HFFc6 (cell line): ENCODE data around the gene CLSTN2. TPM values are rescaled to one million over a fixed set of nuclear protein-coding genes. Genes with fewer than 3 reads are reported as not detected.
A peak's percentile ranks its signal among the peaks of the same experiment; 100 is the strongest.

Experiments used
- DNase-seq: peaks from one replicate; pipeline ENCODE4 v3.0.0-alpha.2; 2018
- H3K27ac Mint-ChIP-seq: 2 replicates; pipeline ENCODE4 v1.8.0; 2020; ENCODE audit warnings: mild to moderate bottlenecking, mixed read lengths
- H3K27me3 Mint-ChIP-seq: 2 replicates; pipeline ENCODE4 v1.8.0; 2021; ENCODE audit warnings: mild to moderate bottlenecking, moderate library complexity, mixed read lengths; ENCODE audit not compliant: insufficient read depth
- H3K36me3 Mint-ChIP-seq: 2 replicates; pipeline ENCODE4 v1.8.0; 2021; ENCODE audit warnings: low read depth, mixed read lengths
- H3K4me1 Mint-ChIP-seq: 2 replicates; pipeline ENCODE4 v1.8.0; 2020; ENCODE audit warnings: low read depth, mixed read lengths
- H3K4me3 Mint-ChIP-seq: 2 replicates; pipeline ENCODE4 v1.8.0; 2020; ENCODE audit warnings: mild to moderate bottlenecking, moderate library complexity, mixed read lengths
- H3K9me3 Mint-ChIP-seq: 2 replicates; pipeline ENCODE4 v1.8.0; 2020; ENCODE audit warnings: mild to moderate bottlenecking, mixed read lengths
- total RNA-seq, 6 experiments: library from RNA; stranded (reverse); fragmentation: NEBNext Ultra II Directional; extraction: Animal tissue kit (Norgen Biotek cat#: 25700); gene quantifications; 2 replicates in 1 of 6; 3 replicates in 5 of 6; pipeline ENCODE4 v1.2.3, GENCODE V29; 2021
- TF ChIP-seq, protein P1 (sequence below): fragments of 200-600 bp; sonication (generic); IDR thresholded peaks from 2 replicates; pipeline ENCODE4 v1.5.0; 2021; ENCODE audit warnings: antibody characterized with exemption, mild to moderate bottlenecking

Gene CLSTN2
- total RNA-seq, 6 experiments from 2014 or later = 0.05 TPM; not detected in 5

DNA sequence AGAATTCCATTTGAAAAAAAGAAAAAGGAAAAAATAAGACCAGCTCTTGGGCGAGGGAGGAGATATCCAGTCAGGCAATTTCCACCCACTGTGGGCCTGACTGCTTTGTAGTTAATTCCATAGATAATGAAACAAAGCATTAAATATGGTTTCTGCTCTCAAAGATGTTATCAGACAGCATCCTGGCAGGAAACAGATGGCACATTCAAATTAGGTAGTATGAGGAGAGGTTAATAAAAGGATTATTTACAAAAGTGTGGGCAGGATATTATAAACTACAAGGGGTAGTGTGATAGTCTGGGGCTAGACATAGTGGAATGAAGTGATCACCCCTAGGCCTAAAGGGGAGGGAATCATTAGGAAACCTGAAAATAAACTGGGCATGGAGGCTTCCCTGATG lies 193.2 kb downstream of the CLSTN2 start:
- TF ChIP-seq, protein P1, sequence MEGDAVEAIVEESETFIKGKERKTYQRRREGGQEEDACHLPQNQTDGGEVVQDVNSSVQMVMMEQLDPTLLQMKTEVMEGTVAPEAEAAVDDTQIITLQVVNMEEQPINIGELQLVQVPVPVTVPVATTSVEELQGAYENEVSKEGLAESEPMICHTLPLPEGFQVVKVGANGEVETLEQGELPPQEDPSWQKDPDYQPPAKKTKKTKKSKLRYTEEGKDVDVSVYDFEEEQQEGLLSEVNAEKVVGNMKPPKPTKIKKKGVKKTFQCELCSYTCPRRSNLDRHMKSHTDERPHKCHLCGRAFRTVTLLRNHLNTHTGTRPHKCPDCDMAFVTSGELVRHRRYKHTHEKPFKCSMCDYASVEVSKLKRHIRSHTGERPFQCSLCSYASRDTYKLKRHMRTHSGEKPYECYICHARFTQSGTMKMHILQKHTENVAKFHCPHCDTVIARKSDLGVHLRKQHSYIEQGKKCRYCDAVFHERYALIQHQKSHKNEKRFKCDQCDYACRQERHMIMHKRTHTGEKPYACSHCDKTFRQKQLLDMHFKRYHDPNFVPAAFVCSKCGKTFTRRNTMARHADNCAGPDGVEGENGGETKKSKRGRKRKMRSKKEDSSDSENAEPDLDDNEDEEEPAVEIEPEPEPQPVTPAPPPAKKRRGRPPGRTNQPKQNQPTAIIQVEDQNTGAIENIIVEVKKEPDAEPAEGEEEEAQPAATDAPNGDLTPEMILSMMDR = no peak
- Mint-ChIP-seq H3K9me3 (peaks cover 10% of the 10 kb centered on the region), H3K36me3 (no peaks in the 10 kb centered on the region), H3K27me3 (no peaks in the 10 kb centered on the region), H3K4me3 (no peak overlapping the region), H3K4me1 (no peaks in the 10 kb centered on the region), H3K27ac (no peak overlapping the region)
- DNase-seq = no peak

DNA sequence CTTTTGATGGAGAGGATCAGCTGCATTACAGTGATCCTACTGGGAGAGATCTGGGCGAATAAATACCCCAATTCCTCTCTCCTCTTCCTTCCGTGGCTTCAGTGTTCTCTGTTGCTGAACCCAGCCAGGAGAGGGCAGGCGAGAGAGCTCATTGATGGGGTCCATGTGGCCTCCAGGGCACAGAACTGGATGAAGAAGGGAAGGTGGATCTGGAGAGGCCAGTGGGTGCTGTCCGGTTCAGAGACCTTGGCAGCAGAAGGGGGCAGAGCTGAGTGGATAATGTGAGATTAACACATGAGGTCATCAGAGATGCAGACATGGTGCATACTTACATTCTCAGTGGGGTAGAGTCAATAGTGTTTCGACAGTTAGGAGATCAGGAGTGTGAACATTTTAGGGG lies 193.6 kb downstream of the CLSTN2 start:
- no peak overlapping the region for H3K4me3 Mint-ChIP-seq
- peaks cover 10% of the 10 kb centered on the region for H3K9me3 Mint-ChIP-seq
- peak; percentile 1 for DNase-seq
- TF ChIP-seq, protein P1 = peak; percentile 32; the same call in 1 of the 2 replicates
- no peaks in the 10 kb centered on the region for H3K27me3 Mint-ChIP-seq
- no peak overlapping the region for H3K27ac Mint-ChIP-seq
- H3K4me1 Mint-ChIP-seq = no peaks in the 10 kb centered on the region
- H3K36me3 Mint-ChIP-seq = no peaks in the 10 kb centered on the region

DNA sequence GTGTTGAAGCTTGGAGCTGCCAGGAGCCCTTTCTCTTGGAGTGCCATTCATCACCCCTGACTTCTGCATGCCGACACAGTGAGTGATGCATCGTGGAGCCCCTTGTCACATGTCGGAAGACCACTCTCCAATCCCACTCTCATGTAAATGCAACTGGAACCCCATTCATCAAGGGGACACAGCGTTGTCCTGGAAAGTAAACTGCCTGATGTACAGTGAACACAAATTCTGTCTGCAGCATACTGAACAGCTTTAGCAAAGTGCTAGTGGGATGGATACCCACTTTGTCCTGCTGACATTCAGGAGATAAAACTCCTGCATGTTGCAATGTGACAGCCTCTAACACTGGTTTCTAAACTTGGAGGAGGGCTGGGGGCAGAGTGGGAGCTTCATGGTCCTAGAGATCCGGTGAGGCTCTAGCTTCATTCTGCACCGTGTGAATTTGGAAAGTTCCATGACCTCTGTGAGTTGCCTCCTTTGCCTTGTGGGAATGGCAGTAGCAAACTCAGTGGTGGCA lies 194.8 kb downstream of the CLSTN2 start:
- H3K27ac Mint-ChIP-seq = no peak overlapping the region
- no peaks in the 10 kb centered on the region for H3K36me3 Mint-ChIP-seq
- H3K9me3 Mint-ChIP-seq = peaks cover 15% of the 10 kb centered on the region
- no peaks in the 10 kb centered on the region for H3K27me3 Mint-ChIP-seq
- no peak overlapping the region for H3K4me3 Mint-ChIP-seq
- TF ChIP-seq, protein P1 = no peak
- H3K4me1 Mint-ChIP-seq = no peaks in the 10 kb centered on the region
- DNase-seq = no peak

DNA sequence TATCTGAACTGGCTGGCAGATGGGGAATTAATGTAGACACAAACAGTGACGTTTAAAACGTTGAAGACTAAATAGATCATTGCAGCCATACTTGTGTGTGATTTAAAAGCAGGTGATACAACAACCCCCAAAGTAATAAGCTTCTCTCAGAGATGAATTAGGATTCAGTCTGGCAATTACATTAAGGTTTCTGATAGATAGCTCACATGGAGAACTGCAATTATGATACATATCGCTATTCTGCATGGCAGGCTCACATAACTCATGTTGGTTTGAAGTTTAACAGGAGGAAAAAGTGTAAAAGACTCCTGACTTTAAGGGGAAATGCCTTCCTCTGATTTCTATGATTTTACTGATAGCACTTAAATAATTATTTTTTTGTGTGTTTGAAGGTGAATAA lies 196.9 kb downstream of the CLSTN2 start:
- Mint-ChIP-seq H3K9me3 (peaks cover 25% of the 10 kb centered on the region), H3K27me3 (no peaks in the 10 kb centered on the region), H3K36me3 (no peaks in the 10 kb centered on the region; the same call in 1 of the 2 replicates), H3K4me3 (no peak overlapping the region), H3K27ac (no peak overlapping the region), H3K4me1 (no peaks in the 10 kb centered on the region)
- no peak for DNase-seq
- TF ChIP-seq, protein P1 = no peak

DNA sequence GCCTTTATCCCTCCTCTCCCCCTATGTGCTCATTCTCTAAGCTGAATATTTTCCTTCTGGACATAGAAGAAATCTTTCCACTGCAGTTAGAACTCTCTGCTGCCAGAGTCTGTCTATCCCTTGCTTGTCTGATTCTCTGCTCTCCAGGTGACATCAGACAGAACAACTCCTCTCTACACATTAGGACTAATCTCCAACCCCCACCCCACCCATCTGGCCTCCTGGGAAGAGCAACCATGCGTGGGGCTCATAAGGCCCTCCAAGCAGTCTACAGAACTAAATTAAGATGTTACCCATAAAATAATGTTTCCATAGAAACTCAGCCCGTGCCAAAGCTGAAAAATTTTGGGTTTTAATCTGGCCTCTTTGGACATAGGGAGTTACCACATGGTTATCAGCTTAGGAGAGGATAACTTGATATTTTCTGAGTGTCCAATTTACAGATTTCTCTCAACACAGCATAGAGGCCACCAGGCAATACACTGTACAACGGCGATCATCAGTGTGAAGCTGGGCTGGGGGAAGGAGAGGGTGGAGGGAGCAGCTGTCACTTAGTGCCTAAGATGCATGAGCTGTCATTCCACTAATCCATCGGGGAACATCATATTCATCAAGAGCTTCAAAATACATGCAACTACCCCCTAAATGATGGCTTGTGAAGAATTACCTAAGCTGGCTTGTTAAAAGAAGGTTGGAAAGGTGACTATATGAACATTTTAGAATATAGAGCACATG lies 199.4 kb downstream of the CLSTN2 start:
- Mint-ChIP-seq H3K9me3 (peaks cover 24% of the 10 kb centered on the region), H3K36me3 (no peaks in the 10 kb centered on the region; the same call in 1 of the 2 replicates), H3K4me1 (no peaks in the 10 kb centered on the region), H3K27me3 (no peaks in the 10 kb centered on the region), H3K27ac (no peak overlapping the region), H3K4me3 (no peak overlapping the region)
- TF ChIP-seq, protein P1 = no peak
- no peak for DNase-seq
